RWPE2 (cell line): ENCODE measurements around the gene BBS7.
A peak's percentile ranks its signal among the peaks of the same experiment; 100 is the strongest.

Experiments
- ATAC-seq: fragments of 200-7000 bp; cut with Tn5 transposase; 3 replicates; pipeline ENCODE4 v1.9.1; 2021; ENCODE audit warnings: low read depth
- DNase-seq: peaks from one replicate; pipeline ENCODE4 v3.0.0-alpha.2; 2020; ENCODE audit warnings: low spot score
- H3K27ac ChIP-seq: fragments of 450-650 bp; 2 replicates; pipeline ENCODE4 v1.5.1; 2017; ENCODE audit warnings: mild to moderate bottlenecking; ENCODE audit not compliant: poor library complexity, severe bottlenecking
- H3K27me3 ChIP-seq: fragments of 250-450 bp; sonication (Bioruptor Pico); 2 replicates; pipeline ENCODE4 v1.5.1; 2021; ENCODE audit warnings: mild to moderate bottlenecking, moderate library complexity; ENCODE audit not compliant: insufficient read depth, poor library complexity, severe bottlenecking
- H3K36me3 ChIP-seq: fragments of 250-450 bp; sonication (Bioruptor Pico); 2 replicates; pipeline ENCODE4 v1.5.1; 2020; ENCODE audit warnings: low read depth, mild to moderate bottlenecking, moderate library complexity
- H3K4me1 ChIP-seq: fragments of 250-450 bp; sonication (Bioruptor Pico); 2 replicates; pipeline ENCODE4 v1.5.1; 2021; ENCODE audit warnings: mild to moderate bottlenecking, moderate library complexity; ENCODE audit not compliant: insufficient read depth, poor library complexity, severe bottlenecking
- H3K4me3 ChIP-seq: fragments of 250-450 bp; sonication (Bioruptor Pico); 2 replicates; pipeline ENCODE4 v1.5.1; 2021; ENCODE audit warnings: mild to moderate bottlenecking, moderate library complexity; ENCODE audit not compliant: severe bottlenecking
- H3K9me3 ChIP-seq: fragments of 250-450 bp; sonication (Bioruptor Pico); 2 replicates; pipeline ENCODE4 v1.5.1; 2021; ENCODE audit warnings: mild to moderate bottlenecking, moderate library complexity; ENCODE audit not compliant: severe bottlenecking
- CTCF ChIP-seq: fragments of 450-650 bp; IDR thresholded peaks from one replicate; pipeline ENCODE4 v1.5.1; 2017; ENCODE audit warnings: mild to moderate bottlenecking, moderate library complexity; ENCODE audit not compliant: poor library complexity, severe bottlenecking

BBS7 gene

GRCh38 chr4:121806411-121806810, 63.9 kb downstream of the BBS7 start:
- no peak for DNase-seq
- Histone ChIP-seq H3K9me3 (no peaks in the 10 kb centered on the region), H3K27me3 (no peaks in the 10 kb centered on the region), H3K4me3 (no peak overlapping the region), H3K36me3 (peaks cover 95% of the 10 kb centered on the region), H3K27ac (no peak overlapping the region), H3K4me1 (peaks cover 8% of the 10 kb centered on the region)
- TF ChIP-seq CTCF, result no peak
- no peak for ATAC-seq

GRCh38 chr4:121801715-121802075, 68.6 kb downstream of the BBS7 start:
- ATAC-seq (no peak; the same call in 2 of the 3 replicates), DNase-seq (no peak)
- no peaks in the 10 kb centered on the region for H3K9me3 ChIP-seq
- H3K36me3 ChIP-seq, result peaks cover 52% of the 10 kb centered on the region
- peak overlapping the region; percentile 90 for H3K4me3 ChIP-seq
- H3K27ac ChIP-seq, result peak overlapping the region; percentile 58
- peaks cover 8% of the 10 kb centered on the region for H3K4me1 ChIP-seq
- TF ChIP-seq CTCF, result no peak
- no peaks in the 10 kb centered on the region for H3K27me3 ChIP-seq

GRCh38 chr4:121800961-121801714, 69.1 kb downstream of the BBS7 start, which contains the start of gene EXOSC9:
EXOSC9 (plus strand) TSS chr4:121801323; CDS start chr4:121801425, 102 bp downstream.
- ATAC-seq (peak; percentile 84), DNase-seq (peak; percentile 84)
- no peak for TF ChIP-seq CTCF
- Histone ChIP-seq H3K36me3 (peaks cover 47% of the 10 kb centered on the region), H3K4me1 (peaks cover 8% of the 10 kb centered on the region), H3K9me3 (no peaks in the 10 kb centered on the region), H3K4me3 (peak within 1 kb of the TSS; percentile 90), H3K27ac (peak within 1 kb of the TSS; percentile 58), H3K27me3 (no peaks in the 10 kb centered on the region)

GRCh38 chr4:121800638-121800960, 69.7 kb downstream of the BBS7 start:
- ATAC-seq, result no peak

More at GRCh38 chr4:121800638-121800960, 69.7 kb downstream of the BBS7 start:
- peaks cover 8% of the 10 kb centered on the region for H3K4me1 ChIP-seq
- H3K27me3 ChIP-seq, result no peaks in the 10 kb centered on the region
- H3K36me3 ChIP-seq, result peaks cover 41% of the 10 kb centered on the region
- TF ChIP-seq CTCF, result no peak
- no peaks in the 10 kb centered on the region for H3K9me3 ChIP-seq
- no peak for DNase-seq
- peak overlapping the region; percentile 90 for H3K4me3 ChIP-seq
- peak overlapping the region; percentile 58 for H3K27ac ChIP-seq
